GM19452 (cell line): Measurements from ENCODE around the gene GREB1.

ENCODE experiments used
- ATAC-seq: cut with Tn5 transposase; IDR thresholded peaks from one replicate; pipeline ENCODE4 v1.9.1; 2021; ENCODE audit not compliant: unreplicated experiment

The GREB1 gene

DNA sequence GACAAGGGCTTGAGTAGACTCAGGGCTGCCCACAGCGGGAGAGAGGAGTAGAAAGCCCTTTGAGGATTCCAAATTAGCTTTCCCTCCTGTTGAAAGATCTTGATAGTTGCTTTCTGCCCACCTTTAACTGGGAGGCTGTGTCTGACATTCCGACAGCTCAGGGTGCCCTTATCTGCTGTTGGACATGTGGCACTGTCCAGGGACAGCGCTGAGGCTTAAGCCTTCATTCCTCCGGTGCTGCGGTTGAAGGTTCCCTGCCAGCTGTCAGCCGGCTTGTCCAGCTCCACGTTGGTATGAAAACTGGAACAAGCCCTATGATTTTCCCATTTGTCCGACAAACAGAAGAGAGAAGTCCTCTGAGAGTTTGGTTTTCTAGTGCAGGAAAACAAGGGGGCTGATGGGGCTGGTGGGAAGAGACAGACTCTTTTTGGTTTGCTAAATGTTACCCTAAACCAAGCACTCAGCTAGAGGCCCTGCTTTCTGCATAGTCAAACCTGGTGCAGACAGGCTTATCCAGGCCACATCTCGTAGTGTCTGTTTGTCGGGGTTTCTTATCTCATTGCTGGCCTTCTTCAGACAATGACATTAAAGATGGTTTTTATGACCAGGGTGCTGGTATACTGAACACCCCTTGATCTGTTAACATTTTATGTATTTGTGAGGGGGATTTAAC, 24.5 kb downstream of the GREB1 start:
- ATAC-seq: no peak

DNA sequence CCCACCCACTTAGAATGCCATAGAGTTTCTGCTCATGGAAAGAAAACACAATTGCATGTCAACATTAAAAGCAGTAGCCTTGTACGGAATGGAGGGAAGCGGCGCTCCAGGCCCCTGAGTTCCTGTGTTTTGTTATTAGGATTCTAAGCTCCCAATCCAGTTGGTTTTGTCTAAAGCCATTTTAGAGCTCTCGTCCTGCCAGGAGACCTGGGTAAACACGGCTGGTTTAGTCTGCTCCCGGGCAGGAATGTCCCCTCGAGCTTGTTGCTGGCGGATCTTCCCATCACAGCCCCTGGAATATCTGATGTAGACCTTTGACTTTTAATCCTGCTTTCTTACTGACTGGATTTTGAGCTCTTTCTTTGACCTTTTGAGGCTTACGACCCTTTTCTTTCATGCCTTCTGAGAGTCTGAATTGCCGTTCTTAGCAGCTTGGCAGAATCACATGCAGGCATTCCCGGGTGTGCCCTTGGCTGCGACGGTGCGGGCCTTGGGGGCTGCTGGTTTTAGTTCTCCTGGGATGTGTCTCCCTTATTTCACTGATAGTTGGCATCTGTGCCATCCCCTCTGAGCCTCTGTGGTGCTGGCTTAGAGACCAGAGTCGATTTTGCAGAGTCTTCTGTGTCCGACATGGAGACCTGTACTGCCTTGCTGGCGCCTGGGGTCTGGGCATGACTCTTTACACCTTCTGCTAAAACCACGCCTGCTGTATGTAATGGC, 25.4 kb downstream of the GREB1 start:
- no peak for ATAC-seq

DNA sequence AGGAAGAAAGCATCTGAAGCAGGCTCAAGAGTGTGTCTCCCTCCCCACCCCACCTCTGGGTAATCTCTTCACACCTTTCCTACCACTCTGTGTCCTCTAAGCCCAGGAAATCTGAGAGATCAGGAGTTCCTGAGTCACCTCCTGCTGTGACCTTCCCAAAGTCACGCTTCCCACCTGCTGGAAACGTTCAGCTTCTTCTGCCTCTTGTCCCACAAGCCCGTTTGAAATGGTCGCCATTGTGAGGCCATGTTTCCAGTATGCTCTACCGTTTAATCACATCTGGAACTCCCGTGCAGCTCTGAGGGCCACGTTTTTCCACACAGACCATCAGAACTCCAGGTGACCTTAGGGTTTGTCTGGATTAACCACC, 25.9 kb downstream of the GREB1 start:
- no peak for ATAC-seq

DNA sequence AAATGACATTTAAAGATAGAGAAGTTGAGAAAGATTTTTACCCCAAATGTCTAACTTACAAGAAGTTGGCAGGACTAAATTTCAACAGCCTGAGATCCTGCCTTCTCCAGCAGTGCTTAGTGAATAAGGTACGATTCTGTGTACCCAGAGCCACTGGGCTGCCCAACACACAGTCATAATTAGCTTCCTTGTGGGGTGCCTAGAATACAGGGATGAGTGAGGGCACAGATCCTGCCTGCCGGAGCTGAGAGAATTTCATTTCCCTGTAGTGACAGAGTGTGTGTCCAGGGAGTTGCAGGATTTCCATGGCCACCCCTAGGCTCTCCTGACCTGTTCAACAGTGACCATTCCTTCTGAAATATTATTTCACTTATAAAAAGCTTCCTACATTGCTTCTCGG, 27.0 kb downstream of the GREB1 start:
- no peak for ATAC-seq

DNA sequence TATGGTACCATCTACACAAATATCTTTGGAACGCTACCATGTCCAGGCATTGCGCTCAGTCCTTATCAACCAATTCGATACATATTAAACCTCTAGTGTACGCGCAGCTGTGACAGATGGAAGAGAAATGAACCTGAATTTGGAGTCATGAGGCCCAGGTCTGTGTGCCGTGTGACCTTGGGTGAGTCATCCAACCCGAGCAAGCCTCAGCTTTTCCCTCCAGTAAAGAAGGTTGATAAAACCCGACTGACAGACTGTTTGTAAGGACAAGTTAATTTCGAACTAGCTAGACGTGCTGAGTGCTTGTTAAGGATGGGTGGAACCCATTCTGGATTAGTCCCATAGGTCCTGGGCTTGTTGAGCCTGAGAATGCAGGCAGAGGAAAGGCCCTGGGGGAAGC, 28.2 kb downstream of the GREB1 start:
- ATAC-seq: no peak

DNA sequence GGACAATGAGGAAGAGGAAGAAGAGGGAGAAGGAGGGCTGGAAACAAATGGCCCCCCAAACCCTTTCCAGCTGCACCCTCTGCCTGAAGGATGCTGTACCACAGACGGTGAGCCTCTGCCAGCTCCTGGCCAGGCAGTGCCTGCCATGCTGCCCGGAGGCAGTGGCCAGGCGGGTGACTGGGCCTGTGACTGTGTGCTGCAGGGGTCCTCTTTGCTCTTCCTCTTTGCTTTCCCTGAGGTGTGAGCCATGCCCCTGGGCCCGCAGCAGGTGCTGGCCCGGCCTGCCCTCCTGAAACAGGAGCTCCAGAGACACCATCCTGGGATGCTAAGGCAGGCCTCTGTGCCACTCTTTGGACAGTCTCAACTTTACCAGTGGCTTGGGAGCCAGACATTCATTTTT, 28.6 kb downstream of the GREB1 start:
- ATAC-seq: no peak

DNA sequence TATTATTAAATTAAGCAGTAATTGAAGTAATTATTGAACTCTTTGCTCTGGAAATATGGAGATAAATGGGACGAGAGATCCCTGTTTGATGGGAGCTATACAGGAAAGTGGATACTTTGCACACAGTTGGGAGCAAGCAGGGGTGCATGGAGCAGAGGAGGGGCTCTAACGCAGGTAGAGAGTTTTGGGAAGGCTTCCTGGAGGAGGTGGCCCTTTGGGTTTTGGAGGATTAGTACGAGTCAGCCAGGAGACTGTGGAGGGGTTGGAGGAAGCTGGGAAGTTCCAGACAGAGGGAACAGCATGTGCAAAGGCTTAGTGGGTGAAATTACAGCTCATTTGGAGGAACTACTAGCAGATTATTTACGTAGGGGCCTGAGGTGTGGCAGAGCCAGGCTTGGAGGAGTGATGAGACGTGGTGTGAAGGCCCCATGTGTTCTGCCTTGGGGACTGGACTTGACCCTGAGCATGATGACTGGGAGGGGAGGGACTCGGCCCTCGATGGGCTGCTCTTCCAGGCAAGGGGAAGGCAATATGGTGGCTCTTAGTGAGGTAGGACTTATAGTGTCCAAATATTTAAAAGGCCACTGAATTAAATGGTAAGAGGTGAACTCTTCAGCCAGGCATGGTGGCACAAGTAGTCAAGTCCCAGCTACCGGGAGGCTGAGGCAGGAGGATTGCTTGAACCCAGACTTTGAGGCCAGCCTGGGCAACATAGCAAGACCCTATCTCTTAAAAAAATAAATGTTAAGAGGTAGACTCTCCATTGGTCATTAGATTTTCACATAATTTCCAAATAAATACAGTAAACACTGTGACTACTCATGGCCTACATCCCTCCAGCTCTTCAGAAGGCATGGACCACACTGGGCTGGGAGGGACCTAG, 30.2 kb downstream of the GREB1 start:
- no peak for ATAC-seq

DNA sequence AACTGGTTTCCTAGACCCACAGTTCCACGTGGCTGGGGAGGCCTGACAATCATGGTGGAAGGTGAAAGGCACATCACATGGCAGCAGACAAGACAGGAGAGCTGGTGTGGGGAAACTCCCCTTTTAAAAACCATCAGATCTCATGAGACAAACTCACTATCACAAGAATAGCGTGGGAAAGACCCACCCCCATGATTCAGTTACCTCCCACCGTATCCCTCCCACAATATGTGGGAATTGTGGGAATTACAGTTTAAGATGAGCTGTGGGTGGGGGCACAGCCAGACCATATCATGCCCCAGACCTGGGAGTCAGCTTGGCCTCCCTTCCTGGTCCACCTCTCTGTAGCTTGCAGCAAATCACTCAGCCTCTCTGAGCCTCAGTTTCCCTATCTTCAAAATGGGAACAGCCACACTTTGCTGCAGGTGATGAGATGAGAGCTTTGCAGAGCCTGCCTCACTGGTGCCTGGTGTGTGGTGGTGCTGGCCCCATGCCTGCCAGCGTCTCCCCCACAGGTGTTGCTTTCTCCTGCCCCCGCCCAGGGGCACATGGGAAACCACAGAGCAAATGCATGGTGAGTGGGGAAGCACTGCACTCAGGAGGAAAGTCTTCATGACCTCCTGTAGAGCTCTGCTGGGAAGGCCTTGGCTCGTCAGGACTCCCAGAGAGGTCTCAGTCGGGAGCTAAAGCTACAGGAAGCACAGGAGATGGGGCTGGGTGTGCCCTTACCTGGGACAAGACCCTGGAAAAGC, 31.1 kb downstream of the GREB1 start:
- ATAC-seq: no peak

DNA sequence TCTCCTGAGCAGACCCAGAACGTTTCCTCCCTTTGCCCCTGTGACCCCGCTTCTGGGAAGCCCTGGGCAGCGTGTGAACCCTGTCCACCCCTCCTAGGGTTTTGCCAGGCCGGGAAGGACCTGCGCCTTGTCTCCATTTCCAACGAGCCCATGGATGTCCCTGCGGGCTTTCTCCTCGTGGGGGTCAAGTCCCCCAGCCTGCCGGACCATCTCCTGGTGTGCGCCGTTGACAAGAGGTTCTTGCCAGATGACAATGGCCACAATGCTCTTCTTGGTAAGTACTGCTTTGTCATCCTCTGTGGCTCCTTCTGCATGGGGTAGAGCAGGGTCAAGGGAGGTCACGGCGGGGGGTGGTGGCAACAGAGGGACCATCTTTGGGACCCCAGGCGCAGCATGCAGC, 32.5 kb downstream of the GREB1 start:
- no peak for ATAC-seq

DNA sequence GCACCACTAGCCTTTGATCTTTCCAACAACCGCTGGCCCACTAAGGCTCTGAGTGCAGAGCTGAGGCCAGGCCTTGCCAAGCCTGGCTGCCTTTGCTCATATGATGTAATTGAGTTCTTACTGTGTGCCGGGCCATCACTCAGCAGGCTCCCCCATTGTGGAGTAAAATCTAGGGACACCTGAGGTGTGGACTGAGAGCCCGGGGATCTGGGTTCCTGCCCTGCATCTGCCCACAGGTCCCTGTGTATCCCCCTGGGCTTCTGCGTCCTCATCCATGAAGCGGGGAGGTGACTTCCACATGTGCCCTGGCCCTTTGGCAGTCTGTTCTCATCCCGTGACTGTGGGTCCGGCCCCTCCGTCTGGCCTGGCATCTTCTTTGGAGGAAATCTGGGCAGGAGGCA, 33.8 kb downstream of the GREB1 start:
- no peak for ATAC-seq

DNA sequence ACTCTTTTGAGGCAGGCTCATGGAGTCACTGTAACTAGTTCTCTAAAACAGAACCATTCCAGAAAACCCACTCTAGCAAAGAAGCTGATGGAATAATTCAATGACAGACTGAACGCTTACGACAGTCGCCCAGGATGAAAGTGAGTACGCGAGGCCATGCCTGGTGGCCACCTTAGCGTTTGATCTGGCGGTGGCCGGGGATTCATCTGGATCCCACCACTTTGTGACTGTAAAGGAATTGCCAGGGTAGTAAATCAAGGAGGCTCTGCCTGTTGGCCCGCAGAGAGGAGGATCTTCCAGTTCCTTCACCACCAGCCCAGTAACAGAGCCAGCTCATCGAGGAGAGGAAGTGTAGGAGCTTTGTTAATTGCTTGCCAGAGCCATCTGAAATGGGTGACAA, 34.6 kb downstream of the GREB1 start:
- no peak for ATAC-seq

DNA sequence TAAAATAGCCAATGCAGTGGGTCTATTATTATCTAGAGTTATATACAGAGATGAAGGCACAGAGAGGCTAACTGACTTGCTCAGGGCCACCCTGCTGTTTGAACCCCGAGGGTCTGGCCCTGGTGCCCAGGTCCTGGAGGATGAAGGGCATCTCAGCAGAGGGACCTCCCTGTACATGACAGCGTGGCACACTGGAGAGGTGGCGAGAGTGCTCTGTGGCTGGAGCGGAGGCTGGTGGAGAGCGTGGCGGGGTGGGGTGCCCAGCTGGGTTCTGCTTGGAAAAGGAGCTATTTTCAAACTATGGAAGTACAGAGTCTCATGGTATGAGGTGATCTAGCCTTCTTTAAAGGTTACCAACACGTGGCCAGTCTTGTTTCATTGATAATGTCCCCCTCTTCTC, 35.8 kb downstream of the GREB1 start:
- no peak for ATAC-seq

DNA sequence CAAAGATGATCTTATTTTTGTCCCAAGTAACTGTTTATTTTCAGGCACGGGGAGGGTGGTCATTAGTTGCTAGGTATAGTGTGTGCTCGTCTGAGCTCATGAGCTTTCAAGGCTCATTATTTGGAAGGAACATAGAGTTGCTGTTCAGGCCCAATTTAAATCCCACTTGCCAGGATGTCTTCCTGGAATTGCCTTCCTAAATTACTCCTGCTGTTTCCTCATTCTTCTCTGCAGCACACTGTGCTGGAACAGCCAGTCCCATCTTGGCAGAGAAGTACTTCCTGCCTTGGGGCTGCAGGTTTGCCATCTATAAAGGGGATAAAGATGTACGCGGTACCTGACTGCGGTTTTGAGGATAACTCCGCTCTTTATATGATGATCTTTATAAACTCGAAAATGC, 37.3 kb downstream of the GREB1 start:
- no peak for ATAC-seq

DNA sequence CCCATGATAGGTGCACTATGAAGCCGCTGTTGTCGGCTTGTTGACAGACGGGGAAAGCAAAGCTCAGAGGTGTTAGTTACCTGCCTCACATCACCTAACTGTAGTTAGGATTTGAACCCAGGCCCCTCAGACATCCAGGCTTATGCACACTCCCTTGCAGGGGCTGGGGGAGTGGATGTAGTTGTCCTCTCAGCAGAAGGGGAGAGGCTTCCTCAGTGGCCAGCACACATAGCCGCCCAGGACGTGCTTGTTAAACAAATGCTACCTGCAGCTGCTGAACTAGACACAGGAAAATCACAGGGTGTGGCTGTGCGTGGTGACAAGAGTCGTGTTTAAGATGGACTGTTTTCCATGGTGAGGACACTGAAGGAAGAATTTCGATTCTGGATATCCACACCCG, 39.2 kb downstream of the GREB1 start:
- no peak for ATAC-seq

DNA sequence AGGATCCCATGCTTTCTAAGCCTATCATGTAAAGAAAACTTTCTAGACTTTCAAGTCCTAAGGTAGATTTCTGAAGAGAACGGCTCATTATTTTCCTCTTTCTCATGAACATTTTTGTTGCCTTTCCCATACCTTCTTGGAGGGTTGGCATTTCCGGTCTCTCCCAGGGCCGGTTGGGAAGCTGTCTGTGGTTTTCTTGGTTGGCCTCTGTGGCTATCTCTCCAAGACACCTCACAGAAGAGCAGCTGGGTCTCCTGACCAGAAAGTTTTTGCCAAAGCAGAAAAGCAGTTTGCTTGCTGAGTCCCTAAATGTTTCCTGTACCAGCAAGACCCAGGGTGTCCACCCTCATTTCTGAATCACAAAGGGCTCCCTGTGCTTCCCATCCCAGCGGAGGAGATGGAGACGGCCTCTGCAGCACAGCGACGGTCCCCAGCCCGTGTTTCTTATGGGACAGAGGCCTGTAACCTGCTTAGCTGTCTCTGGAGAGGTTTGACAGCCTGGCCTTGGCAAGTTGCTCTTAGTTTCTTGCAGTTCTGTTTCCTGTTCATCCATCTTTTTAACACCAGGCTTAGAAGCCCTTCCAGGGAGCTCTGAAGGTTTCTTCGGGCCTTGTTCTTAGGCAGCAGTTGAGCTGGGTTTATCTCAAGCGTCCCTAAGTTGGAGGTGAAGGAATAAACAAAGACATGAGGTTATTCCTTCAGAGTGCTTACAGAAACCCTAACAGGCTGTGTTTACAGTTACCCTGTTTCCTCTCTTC, 39.8 kb downstream of the GREB1 start:
- no peak for ATAC-seq

DNA sequence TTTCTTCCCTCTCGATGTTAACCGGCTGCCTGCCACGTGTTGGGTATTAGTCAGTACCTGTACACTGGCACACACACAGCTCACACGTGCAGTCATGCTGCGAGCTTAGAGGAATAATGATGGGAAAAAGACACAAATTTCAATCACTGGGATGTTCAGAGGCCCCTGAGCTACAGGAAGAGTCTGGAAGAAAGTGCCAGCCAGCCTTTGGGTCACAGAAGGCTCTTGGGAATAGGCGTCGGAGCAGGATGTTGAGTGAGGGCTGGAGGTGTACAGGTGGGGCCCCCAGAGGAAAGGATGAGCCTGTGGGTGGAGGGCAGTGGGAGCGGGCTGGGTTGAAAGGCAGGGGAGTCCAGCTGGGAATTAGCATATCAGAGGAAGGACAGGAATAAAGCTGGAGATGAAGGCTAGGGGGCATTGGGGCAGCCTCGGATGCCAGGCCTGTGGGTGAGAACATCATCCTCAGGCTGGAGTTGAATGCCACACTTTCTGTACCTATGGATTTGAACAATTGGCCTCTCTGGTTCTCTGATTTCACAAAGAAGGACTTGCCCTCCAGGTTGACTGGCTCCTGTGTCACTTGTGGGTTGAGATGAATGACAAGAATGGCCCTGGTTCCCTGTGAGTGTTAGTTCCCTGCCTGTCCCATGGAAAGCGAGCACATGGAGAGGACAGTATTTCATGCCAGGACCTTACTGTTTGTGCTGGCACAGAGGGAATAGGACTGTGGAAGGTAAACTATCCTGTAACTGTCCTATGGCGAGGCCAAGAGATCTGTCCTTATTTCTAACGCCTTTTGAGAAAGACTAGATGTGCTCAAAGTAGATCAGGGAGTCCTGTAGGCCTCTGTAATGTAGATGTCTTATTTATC, 40.6 kb downstream of the GREB1 start:
- no peak for ATAC-seq

DNA sequence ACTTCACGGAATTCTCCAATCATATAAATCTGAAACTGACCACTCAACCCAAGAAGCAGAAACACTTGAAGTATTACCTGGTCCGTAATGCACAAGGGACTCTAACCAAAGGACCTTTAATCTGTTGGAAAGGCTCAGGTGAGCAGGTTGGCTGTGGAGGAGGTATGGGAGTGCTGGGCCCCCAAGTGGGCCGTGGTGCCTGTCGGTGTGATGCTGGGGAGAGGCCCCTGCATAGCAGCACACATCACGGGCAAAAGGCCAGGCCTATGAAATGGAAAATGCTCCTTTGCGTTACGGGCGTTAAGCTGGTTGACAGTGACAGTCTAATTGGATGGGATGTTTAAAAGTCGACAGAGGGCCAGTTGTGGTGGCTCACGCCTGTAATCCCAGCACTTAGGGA, 42.6 kb downstream of the GREB1 start:
- no peak for ATAC-seq

DNA sequence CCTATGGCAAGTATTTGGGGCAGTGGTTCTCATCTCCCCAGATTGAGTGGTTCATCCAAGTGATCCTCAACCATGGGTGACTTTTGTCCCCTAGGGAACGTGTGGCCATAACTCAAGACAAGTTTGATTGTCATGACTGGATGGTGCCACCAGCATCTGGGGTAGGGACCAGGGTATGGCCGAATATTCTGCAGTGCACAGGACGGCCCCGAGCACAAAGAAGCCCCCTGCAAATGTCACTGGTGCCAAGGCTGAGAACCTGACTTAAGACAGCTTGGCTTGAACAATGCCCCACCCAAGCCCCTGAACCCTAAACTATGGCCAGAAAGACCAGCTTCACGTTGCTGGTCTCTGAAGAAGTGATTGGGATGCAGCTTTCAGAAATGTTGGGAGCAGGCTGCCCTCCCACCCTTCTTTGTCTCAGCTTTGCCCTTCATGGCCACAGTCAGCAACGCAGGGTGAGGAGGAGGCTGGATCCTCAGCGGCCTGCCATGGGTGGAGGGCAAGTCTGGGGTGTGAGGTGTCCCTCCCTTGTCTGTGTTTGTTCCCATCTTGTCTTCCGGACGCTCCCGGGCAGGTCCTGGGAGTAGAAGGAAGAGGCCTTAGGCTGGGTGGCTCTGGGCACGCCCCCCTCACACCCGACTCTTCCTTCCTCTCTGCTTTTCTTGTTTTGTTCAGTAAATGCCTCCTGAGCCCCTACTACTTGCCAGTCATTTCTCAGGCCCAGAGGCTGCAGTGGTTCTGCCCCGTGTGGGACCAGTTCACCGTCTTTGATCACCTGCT, 43.4 kb downstream of the GREB1 start:
- no peak for ATAC-seq
